ENCODE data around the gene FBXW11. TPM values are rescaled to one million over a fixed set of nuclear protein-coding genes. Genes with fewer than 3 reads are reported as not detected.
"Not testable (repeated sequence)": the region's sequence is repeated elsewhere in the genome, so short reads cannot be mapped to it uniquely, and the experiment has no call there.

The FBXW11 gene
- total RNA-seq, 1 donor from 2014 or later: 54.8 TPM

DNA sequence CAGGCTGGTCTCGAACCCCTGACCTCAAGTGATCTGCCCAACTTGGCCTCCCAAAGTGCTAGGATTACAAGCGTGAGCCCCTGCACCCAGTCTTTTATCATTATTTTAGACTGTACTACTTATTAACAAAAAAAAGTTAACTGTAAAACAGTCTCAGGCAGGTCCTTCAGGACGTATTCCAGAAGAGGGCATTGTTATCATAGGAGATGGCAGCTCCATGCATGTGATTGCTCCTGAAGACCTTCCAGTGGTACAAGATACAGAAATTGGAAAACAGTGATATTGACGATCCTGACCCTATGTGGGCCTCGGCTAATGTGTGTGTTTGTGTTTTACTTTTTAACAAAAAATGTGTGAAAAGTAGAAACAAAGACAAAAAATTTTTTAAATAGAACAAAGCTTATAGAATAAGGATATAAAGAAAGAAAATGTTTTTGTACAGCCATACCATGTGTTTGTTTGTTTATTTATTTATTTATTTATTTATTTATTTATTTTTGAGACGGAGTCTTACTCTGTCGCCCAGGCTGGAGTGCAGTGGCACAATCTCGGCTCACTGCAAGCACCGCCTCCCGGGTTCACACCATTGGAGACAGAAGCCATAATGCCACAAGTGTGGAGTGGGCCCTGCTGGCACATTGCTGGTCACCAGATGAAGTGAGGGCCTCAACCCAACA is 13.8 kb upstream of the FBXW11 start:
- not testable (repeated sequence) for H3K27ac Mint-ChIP-seq (ENCODE audit: unreplicated experiment); H3K4me1 Mint-ChIP-seq (ENCODE audit: low read depth); DNase-seq (ENCODE audit: low spot score); H3K9me3 Mint-ChIP-seq (ENCODE audit: low read depth); H3K36me3 Mint-ChIP-seq (ENCODE audit: low read depth); H3K4me3 Mint-ChIP-seq (ENCODE audit: unreplicated experiment); H3K27me3 Mint-ChIP-seq (ENCODE audit: low read depth)
- TF ChIP-seq, protein P1, sequence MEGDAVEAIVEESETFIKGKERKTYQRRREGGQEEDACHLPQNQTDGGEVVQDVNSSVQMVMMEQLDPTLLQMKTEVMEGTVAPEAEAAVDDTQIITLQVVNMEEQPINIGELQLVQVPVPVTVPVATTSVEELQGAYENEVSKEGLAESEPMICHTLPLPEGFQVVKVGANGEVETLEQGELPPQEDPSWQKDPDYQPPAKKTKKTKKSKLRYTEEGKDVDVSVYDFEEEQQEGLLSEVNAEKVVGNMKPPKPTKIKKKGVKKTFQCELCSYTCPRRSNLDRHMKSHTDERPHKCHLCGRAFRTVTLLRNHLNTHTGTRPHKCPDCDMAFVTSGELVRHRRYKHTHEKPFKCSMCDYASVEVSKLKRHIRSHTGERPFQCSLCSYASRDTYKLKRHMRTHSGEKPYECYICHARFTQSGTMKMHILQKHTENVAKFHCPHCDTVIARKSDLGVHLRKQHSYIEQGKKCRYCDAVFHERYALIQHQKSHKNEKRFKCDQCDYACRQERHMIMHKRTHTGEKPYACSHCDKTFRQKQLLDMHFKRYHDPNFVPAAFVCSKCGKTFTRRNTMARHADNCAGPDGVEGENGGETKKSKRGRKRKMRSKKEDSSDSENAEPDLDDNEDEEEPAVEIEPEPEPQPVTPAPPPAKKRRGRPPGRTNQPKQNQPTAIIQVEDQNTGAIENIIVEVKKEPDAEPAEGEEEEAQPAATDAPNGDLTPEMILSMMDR (IDR thresholded peaks at IDR 0.05): peak; percentile 68

DNA sequence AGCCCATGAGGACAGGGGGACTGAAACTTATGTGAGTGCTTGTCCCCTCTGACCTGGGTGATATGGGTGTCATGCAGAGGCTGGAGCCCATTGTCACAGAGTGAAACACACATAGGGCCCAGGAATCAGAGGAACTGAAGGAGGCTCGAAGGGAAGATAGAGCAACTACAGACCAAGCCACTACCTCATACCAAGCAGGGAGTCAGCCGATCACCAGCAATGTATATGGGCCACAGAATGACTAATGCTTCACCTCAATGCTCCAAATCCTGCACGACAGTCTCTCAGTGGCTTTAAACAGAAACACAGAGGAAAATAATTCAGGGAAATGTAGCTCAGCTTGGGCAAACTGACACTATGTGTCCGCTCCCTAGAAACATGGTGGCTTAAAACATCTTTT is 8.9 kb upstream of the FBXW11 start:
- Mint-ChIP-seq H3K9me3 (ENCODE audit: low read depth) (no peaks in the 10 kb centered on the region), H3K27me3 (ENCODE audit: low read depth) (no peaks in the 10 kb centered on the region), H3K4me3 (ENCODE audit: unreplicated experiment) (no peak overlapping the region), H3K36me3 (ENCODE audit: low read depth) (no peaks in the 10 kb centered on the region), H3K4me1 (ENCODE audit: low read depth) (no peaks in the 10 kb centered on the region), H3K27ac (ENCODE audit: unreplicated experiment) (no peak overlapping the region)
- DNase-seq (ENCODE audit: low spot score): no peak
- TF ChIP-seq, protein P1 (IDR thresholded peaks at IDR 0.05): no peak

DNA sequence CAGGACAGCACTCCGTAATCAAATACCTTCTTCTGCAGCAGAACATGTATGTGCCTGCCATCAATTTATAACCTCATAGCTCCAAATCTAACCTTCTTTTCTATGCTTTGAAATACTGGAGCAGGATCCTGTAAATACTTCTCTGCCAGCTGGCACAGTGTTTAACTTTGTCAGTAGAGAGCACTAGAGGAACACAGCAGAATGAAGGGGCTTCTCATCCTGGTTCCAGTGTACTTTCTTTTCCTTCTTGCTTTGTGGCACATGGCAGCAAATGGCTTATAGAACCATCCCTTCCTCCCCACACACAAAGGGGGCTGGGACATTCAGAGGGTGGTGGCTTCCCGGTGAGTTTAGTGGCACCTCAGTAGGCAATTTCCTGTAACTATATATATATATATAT is 3.8 kb upstream of the FBXW11 start:
- peaks cover 17% of the 10 kb centered on the region for H3K4me1 Mint-ChIP-seq (ENCODE audit: low read depth)
- no peaks in the 10 kb centered on the region for H3K27me3 Mint-ChIP-seq (ENCODE audit: low read depth)
- no peak for DNase-seq (ENCODE audit: low spot score)
- TF ChIP-seq, protein P1 (IDR thresholded peaks at IDR 0.05): peak; percentile 73
- H3K9me3 Mint-ChIP-seq (ENCODE audit: low read depth): no peaks in the 10 kb centered on the region
- no peaks in the 10 kb centered on the region for H3K36me3 Mint-ChIP-seq (ENCODE audit: low read depth)
- H3K27ac Mint-ChIP-seq (ENCODE audit: unreplicated experiment): no peak overlapping the region
- H3K4me3 Mint-ChIP-seq (ENCODE audit: unreplicated experiment): no peak overlapping the region

DNA sequence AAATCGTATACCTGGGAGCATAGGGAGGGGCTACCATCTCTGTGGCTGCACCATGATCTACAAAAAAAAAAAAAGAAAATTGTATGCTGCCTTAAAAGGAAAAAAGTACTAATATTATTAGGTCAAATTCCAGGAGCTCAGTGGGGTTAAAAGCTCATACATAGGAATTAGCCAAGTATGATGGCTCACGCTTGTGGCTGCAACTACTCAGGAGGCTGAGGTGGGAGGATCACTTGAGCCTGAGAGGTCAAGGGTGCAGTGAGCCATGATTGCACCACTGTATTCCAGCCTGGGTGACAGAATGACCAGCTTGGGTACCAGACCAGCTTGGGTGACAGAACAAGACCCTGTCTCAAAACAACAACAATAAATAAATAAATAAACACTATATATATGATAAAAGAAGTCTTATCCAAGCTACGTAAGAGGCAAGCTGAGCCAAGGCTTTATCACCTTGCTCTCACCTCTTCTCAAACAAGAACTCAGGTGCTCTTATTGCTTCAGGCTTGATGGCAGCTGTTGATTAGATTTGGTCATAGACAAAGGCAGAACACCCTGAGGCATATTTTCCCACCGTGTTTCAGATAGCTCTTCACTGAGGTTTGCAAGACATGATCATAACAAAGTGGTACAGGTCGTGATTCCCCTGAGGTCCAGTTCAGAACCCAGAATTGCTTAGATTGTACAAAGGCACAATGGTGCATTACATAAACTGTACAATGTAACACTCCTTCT is 3.3 kb upstream of the FBXW11 start:
- Mint-ChIP-seq H3K27ac (ENCODE audit: unreplicated experiment) (no peak overlapping the region), H3K36me3 (ENCODE audit: low read depth) (no peaks in the 10 kb centered on the region), H3K4me1 (ENCODE audit: low read depth) (peaks cover 23% of the 10 kb centered on the region), H3K9me3 (ENCODE audit: low read depth) (no peaks in the 10 kb centered on the region), H3K27me3 (ENCODE audit: low read depth) (no peaks in the 10 kb centered on the region), H3K4me3 (ENCODE audit: unreplicated experiment) (no peak overlapping the region)
- TF ChIP-seq, protein P1 (IDR thresholded peaks at IDR 0.05): no peak
- DNase-seq (ENCODE audit: low spot score): no peak

DNA sequence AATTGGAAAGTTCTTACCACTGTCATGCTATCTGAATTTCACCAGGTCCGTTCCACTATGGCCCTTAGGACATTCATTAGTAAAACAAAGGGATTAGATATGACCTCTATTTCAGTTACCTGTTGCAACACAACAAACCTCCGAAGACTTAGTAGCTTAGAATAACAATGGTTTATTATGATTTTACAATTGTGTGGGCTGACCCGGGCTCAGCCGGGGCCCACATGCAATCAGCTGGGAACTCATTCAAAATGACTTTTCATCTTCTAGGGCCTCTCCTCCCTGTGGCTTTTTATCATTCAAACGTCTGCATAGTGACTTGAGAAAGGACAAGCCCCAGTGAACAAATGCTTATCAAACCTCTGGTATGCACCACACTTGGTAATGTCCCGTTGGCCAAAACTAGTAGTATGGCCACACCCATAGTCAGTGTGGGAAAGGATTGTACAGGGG is 2.3 kb upstream of the FBXW11 start:
- peak overlapping the region; percentile 37 for H3K27ac Mint-ChIP-seq (ENCODE audit: unreplicated experiment)
- H3K4me1 Mint-ChIP-seq (ENCODE audit: low read depth): peaks cover 28% of the 10 kb centered on the region
- no peak for DNase-seq (ENCODE audit: low spot score)
- TF ChIP-seq, protein P1 (IDR thresholded peaks at IDR 0.05): no peak
- no peaks in the 10 kb centered on the region for H3K36me3 Mint-ChIP-seq (ENCODE audit: low read depth)
- no peaks in the 10 kb centered on the region for H3K27me3 Mint-ChIP-seq (ENCODE audit: low read depth)
- H3K9me3 Mint-ChIP-seq (ENCODE audit: low read depth): no peaks in the 10 kb centered on the region
- H3K4me3 Mint-ChIP-seq (ENCODE audit: unreplicated experiment): no peak overlapping the region
